Neural crest cell (in vitro differentiated cells): ENCODE measurements around the gene BRAF. TPM values are rescaled to one million over a fixed set of nuclear protein-coding genes. Genes with fewer than 3 reads are reported as not detected.

Experiments
- DNase-seq: peaks from one replicate; pipeline ENCODE4 v3.0.0; 2021; ENCODE audit warnings: low read depth, mixed read lengths, low spot score
- H3K27ac Mint-ChIP-seq: one replicate; pipeline ENCODE4 v1.8.0; 2021; ENCODE audit warnings: mild to moderate bottlenecking, mixed read lengths; ENCODE audit not compliant: unreplicated experiment
- H3K27me3 Mint-ChIP-seq: 2 replicates; pipeline ENCODE4 v1.8.0; 2021; ENCODE audit warnings: low read depth, mild to moderate bottlenecking, mixed read lengths
- H3K36me3 Mint-ChIP-seq: 2 replicates; pipeline ENCODE4 v1.8.0; 2021; ENCODE audit warnings: low read depth, mild to moderate bottlenecking, mixed read lengths
- H3K4me1 Mint-ChIP-seq: 2 replicates; pipeline ENCODE4 v1.8.0; 2021; ENCODE audit warnings: mixed read lengths
- H3K4me3 Mint-ChIP-seq: one replicate; pipeline ENCODE4 v1.8.0; 2021; ENCODE audit warnings: mild to moderate bottlenecking, mixed read lengths
- H3K9me3 Mint-ChIP-seq: 2 replicates; pipeline ENCODE4 v1.8.0; 2021; ENCODE audit warnings: mixed read lengths
- CTCF ChIP-seq: fragments of 200-600 bp; sonication (generic); conservative IDR thresholded peaks from 2 replicates; pipeline ENCODE4 v1.5.0; 2021; ENCODE audit warnings: antibody characterized with exemption, mild to moderate bottlenecking
- total RNA-seq: library from RNA; stranded (reverse); gene quantifications from 2 replicates; pipeline ENCODE4 v1.2.1, GENCODE V29; 2021

The BRAF gene
- total RNA-seq, 1 donor from 2014 or later = 27.7 TPM

GRCh38 chr7:140738280-140738679 lies 186.4 kb downstream of the BRAF start:
- no peaks in the 10 kb centered on the region for H3K27me3 Mint-ChIP-seq
- no peak for TF ChIP-seq CTCF
- no peak overlapping the region for H3K27ac Mint-ChIP-seq
- H3K9me3 Mint-ChIP-seq = no peaks in the 10 kb centered on the region
- peaks cover 10% of the 10 kb centered on the region for H3K36me3 Mint-ChIP-seq
- DNase-seq = no peak
- no peaks in the 10 kb centered on the region for H3K4me1 Mint-ChIP-seq
- H3K4me3 Mint-ChIP-seq = no peak overlapping the region

- TF ChIP-seq CTCF = no peak
- Mint-ChIP-seq H3K4me3 (no peak overlapping the region), H3K36me3 (peaks cover 11% of the 10 kb centered on the region), H3K27me3 (no peaks in the 10 kb centered on the region), H3K27ac (no peak overlapping the region), H3K4me1 (peaks cover 4% of the 10 kb centered on the region), H3K9me3 (peaks cover 3% of the 10 kb centered on the region)
- DNase-seq = no peak
Observed at GRCh38 chr7:140734729-140735128, 190.0 kb downstream of the BRAF start.

- H3K27ac Mint-ChIP-seq = no peak overlapping the region
- H3K4me1 Mint-ChIP-seq = peaks cover 4% of the 10 kb centered on the region
- H3K4me3 Mint-ChIP-seq = no peak overlapping the region
- H3K9me3 Mint-ChIP-seq = peaks cover 3% of the 10 kb centered on the region
- no peak for DNase-seq
- peaks cover 7% of the 10 kb centered on the region for H3K36me3 Mint-ChIP-seq
- no peak for TF ChIP-seq CTCF
- no peaks in the 10 kb centered on the region for H3K27me3 Mint-ChIP-seq
Observed at GRCh38 chr7:140734096-140734495, 190.6 kb downstream of the BRAF start.

- Mint-ChIP-seq H3K4me3 (no peak overlapping the region), H3K36me3 (peaks cover 7% of the 10 kb centered on the region), H3K9me3 (peaks cover 3% of the 10 kb centered on the region), H3K27ac (no peak overlapping the region), H3K4me1 (peaks cover 9% of the 10 kb centered on the region), H3K27me3 (no peaks in the 10 kb centered on the region)
- no peak for TF ChIP-seq CTCF
- no peak for DNase-seq
Observed at GRCh38 chr7:140732416-140732815, 192.3 kb downstream of the BRAF start.

- TF ChIP-seq CTCF = peak; percentile 57
- Mint-ChIP-seq H3K4me3 (no peak overlapping the region), H3K9me3 (no peaks in the 10 kb centered on the region), H3K27ac (no peak overlapping the region), H3K36me3 (no peaks in the 10 kb centered on the region), H3K4me1 (peaks cover 18% of the 10 kb centered on the region), H3K27me3 (no peaks in the 10 kb centered on the region)
- DNase-seq = no peak
Observed at GRCh38 chr7:140726281-140726680, 198.4 kb downstream of the BRAF start.

- TF ChIP-seq CTCF = no peak
- Mint-ChIP-seq H3K4me1 (peaks cover 18% of the 10 kb centered on the region), H3K36me3 (no peaks in the 10 kb centered on the region), H3K9me3 (no peaks in the 10 kb centered on the region), H3K27me3 (no peaks in the 10 kb centered on the region), H3K4me3 (no peak overlapping the region), H3K27ac (no peak overlapping the region)
- no peak for DNase-seq
Observed at GRCh38 chr7:140724706-140725105, 200.0 kb downstream of the BRAF start.
